Effector CD4-positive, alpha-beta T cell (primary cell): ENCODE measurements around the gene TRIM26.
"Not testable (repeated sequence)": the region's sequence is repeated elsewhere in the genome, so short reads cannot be mapped to it uniquely, and the experiment has no call there.

ENCODE experiments used
- DNase-seq: peaks from one replicate; pipeline ENCODE4 v3.0.0-alpha.2; 2020

TRIM26 gene

DNA sequence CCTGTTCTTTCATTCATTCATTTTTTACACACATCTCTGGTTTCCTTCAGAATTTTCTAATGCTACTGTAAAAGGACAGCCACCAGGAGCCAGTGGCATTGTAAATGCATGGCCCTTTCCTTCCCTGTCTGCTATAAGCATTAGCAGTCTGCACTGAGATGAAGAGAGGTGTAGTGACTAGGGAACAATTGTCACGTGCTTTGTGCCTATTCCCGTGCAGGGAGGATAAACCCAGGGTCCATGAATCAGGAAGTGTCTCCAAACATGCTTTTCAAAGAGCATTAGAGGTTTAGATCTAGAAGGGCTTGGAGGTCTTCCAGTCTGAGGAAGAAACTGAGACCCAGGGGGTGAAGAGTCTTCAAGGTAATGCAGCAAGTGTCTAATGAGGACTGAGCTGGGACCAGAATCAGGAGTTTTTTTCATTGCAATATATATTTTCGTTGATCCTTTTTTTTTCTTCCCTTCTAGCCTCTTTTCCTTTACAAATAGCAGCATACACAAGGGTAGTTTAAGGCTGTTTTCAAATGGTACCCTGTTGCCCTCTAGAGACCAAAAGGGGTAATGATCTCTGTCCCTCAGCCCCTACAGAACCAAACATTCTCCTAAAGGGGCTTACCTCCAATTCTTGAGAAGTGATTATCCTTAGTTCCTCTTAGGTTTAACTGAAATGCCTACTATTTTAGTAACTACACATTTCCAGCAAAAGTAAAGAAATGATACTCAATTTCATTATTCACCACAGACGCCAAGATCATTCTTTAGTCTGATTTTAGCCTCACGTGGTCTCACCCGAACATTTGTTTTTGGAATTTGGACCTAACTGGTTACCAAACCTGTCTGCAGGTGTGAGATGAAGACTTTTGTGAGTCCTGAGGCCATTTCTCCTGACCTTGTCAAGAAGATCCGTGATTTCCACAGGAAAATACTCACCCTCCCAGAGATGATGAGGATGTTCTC lies 43.3 kb downstream of the TRIM26 start:
- DNase-seq = no peak

DNA sequence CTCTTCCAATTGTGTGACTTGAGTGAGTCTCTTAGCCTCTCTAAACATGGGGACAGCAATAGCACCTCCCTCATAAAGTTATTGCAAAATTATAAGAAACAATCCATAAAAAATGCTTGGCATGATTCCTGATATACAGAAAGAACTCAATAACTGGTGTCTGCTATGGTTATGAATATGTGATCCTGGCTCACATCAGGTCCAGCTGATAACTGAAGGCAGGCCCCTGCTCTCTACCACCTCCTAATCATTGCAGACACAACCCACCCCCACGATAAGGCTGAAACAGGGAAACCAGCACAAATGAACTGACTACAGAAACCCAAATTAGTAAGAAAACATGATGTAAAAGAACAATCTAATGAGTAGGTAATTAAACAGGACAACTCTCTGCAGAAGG lies 44.5 kb downstream of the TRIM26 start:
- DNase-seq = no peak

- no peak for DNase-seq
Measured at GRCh38 chr6:30167101-30167500, 46.1 kb downstream of the TRIM26 start.

GRCh38 chr6:30165238-30165637 lies 48.0 kb downstream of the TRIM26 start:
- not testable (repeated sequence) for DNase-seq

GRCh38 chr6:30164714-30165113 lies 48.5 kb downstream of the TRIM26 start:
- no peak for DNase-seq

DNA sequence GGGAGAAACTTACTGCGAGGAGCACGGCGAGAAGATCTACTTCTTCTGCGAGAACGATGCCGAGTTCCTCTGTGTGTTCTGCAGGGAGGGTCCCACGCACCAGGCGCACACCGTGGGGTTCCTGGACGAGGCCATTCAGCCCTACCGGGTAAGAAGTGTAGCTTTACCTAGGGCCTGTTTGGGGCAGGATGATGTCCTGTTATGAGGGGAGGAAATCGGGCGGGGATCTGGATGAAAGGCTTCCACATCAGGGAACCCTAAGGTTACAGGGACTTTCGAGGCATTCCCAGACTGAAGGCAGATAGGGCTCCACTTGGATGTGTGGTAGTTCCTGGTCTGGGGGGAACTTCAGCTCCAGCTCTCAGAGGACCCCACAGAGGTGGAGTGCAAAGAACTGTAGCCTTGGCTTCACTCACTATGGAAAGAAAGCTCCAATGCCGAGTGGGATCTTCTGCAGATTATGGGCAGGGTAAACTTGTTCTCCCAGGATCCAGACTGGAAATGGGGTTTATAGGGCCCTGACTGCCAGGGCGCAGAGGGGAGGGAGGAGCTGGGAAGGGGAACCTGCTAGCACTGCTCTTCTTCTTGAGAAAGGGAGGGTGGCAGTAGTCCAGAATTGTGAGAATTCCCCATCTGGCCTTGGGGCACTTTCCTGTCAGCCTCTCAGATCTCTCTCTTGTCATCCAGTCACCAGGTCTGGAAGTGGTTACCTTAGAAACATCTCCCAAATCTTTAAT lies 49.1 kb downstream of the TRIM26 start:
- no peak for DNase-seq

DNA sequence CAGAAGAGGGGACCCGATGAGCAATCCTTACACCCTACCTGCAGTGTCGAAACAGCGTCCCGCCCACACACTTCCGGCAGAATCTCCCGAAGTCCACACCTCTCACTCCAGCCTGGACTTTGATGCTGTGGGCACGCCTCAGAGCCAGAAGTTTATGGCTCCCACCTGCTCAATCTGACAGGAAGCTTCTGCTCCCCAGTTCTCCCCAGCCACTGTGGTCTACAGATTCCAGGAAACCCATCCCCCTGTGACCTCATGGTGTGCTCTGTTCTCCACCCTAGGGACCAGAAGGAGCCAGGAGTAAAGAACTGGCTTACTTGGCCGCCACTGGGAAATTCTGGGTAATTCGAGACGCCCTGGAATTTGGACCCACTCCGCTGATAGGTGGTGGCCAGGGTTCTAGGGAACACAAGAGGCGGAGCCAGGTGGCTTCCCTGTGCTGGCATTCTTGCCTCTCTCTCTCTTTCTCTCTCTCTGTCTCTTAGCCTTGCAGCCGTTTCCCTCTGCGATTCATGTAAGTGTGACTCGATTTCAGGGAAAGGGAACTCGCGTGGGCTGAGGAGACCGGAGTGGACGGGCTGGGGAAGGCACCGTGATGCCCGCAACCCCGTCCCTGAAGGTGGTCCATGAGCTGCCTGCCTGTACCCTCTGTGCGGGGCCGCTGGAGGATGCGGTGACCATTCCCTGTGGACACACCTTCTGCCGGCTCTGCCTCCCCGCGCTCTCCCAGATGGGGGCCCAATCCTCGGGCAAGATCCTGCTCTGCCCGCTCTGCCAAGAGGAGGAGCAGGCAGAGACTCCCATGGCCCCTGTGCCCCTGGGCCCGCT lies 49.9 kb downstream of the TRIM26 start, which contains the start of gene TRIM15:
Gene TRIM15, plus strand, starts transcription at position 457 of the 828 bp plus-strand sequence. Its CDS starts 139 bp downstream, at position 596.
- no peak for DNase-seq

DNA sequence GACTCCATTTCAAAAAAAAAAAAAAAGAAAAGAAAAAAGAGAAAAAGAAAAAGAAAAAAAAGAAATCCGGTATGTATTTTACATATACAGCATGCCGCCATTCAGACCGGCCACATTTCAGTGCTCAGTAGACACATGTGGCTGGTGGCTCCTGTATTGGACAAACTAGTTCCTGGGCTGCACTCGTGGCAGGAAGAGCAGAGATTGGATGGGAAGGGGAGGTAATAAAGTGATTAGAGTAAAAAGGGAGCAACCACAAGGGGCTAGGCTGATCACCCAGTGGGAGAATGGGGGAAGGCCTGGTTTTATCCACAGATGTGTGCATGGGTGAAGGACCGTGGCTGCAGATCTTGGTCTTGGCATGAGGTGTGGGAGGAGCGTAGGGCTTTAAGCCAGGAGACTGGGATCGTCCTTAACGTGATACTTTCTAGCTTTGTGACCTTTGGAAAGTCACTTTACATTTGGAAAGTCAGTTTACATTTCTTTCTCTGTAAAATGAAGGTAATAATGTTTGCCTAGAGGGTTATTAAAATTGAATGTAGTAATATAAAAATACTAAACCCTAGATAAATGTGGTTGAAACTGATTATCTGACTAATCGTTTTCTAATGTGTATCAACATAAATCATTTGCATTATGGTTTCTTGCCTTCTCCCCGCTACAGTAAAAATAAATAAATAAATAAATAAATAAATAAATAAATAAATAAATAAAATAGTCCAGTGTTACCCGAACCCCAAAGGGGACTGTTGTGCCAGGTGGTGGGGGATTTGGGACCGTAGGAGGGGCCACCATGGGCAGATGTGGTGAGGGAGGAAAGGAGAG lies 50.7 kb downstream of the TRIM26 start:
- no peak for DNase-seq

GRCh38 chr6:30160785-30161531 lies 52.2 kb downstream of the TRIM26 start, which contains the start of gene TRIM10:
TSS of gene TRIM10 (minus strand) at chr6:30161211. CDS start at chr6:30160858, 353 bp downstream.
- DNase-seq = no peak

DNA sequence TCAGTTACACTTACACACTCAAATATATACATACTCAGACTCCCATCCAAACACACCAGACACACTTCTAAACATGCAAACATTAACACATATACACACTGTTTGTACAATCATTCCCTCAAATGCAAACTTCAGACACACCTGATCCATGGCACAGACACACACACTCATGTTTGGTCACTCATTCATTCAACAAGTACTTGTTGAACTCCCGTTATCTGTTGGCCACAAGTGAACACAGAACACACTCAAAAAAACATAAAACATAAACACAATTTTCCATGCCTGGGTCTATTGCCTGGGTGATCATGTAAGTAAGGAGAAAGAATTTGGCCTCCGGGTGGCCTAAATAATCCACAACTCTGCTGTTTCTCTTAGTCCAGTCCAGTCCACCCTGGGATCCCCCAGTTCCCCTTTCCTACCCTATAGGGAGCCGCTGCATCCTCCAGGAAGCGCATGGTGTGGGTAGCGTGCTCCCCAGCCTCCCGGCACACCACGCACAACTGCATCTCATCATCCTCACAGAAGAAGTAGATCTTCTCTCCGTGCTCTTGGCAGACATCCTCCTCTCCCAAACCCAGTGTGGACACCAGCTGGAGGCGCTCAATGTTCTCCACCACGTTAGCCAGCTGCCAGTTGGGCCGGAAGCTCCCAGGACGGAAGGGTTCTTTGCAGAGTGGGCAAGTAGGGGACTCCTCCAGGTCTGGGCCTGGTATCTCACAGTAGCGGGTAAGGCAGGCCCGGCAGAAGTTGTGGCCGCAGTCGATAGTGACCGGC lies 53.0 kb downstream of the TRIM26 start:
- DNase-seq = no peak

DNA sequence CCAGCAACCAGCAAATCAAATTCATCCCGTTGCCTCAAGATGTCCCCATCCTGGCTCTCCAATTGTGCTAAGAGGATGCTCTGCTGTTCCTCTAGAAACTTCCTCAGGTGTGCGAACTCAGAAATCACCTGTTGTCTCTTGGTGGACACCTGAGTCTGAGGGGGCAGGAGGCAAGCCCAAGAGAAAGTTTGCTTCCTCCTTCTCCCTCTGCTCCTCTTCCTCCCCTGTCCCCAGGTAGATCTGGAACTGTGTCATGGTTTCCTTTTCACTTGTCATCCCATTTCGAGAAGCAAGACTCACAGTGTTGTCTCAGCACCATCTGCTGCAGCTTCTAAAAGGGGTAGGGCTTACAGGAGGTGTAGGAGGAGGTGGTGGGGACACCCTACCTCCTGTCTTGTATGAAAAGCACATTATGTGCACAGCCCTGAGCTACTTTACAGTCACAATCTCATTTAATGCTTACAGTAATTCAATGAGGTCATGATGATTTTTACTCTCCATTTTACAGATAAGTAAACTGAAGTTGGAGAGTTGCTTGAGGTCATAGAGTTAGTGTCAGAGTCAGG lies 54.6 kb downstream of the TRIM26 start:
- DNase-seq = no peak

DNA sequence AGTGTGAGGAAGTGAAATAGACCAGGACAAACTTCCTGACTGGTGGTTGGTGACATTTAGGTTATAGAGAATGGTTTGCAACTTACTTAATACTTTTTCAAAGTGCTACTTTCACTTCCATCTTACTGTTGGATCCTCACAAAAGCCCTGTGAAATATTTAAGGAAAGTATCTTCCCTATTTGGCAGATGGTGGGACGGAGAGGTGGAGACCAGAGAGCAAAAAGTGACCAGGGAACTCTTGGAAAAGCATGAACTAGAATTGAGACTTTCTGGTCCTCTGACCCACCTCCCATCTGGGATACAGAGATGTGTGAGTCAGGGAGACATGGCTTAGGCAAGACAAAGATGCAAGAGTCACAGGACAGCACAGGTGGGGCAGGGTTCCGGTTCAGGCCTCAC lies 55.2 kb downstream of the TRIM26 start:
- no peak for DNase-seq

DNA sequence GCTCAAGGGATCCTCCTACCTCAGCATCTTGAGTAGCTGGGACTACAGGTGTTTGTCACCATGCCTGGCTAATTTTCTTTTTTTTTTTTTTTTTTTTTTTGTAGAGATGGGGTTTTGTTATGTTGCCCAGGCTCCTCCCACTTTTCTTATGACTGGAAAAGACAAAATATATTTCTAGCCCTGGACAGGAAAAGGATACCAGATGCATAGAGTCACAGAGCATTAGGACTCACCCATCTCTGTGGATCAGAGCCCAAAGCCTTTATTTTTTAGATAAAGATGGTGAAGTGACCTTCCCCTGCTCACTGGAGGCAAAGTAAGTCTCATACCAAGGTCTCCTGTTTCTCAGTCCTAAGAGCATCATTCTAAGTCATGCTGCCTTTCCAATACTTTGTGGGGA lies 55.6 kb downstream of the TRIM26 start:
- DNase-seq = no peak

GRCh38 chr6:30156774-30157173 lies 56.4 kb downstream of the TRIM26 start:
- no peak for DNase-seq

DNA sequence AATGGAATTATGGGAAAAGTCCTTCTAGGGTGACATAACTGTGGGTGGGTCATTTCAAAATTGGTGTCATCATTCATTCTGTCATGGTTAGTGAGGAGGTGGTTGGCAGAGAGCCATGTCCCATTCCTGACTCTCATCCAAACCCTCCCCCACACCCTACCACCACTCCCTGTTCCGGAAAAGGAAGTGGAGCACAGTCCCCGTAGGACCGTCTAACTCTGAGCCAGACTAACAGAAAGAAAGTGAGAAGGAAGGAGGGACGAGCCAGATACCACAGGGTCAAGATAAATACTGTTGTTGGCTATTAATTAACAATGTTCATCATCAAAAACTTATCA lies 57.0 kb downstream of the TRIM26 start:
- no peak for DNase-seq

DNA sequence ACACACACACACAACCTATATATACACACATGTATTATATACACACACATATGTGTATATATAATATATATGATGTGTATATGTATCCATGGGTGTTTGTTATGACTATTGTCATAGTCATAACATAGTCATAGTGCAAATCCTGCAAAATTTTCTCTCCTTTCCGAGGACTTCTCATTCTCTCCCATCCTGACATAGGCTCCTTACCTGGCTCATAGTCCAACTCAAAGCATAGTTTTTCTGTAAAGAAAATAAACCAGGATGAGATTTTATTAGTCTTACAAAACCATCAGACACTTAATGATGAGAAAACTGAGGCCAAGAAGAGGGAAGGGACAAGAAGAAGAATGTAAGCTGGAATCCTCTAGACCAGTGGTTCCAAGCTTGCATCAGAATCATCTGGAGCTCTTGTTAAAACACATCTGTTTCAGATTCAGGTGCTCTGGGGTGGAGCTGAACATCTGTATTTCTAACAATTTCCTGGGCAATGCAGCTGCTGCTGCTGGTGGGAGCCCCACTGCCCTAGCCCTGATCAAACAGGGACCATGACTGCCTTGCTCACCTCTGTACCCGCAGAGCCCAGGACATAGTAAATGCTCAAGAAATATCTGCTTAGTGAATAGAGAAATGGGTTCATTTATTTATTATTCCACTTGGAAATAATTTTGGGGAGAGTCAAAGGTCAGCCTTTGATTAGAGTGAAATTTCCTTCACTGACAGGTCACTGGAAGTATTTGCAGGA lies 57.5 kb downstream of the TRIM26 start:
- no peak for DNase-seq

DNA sequence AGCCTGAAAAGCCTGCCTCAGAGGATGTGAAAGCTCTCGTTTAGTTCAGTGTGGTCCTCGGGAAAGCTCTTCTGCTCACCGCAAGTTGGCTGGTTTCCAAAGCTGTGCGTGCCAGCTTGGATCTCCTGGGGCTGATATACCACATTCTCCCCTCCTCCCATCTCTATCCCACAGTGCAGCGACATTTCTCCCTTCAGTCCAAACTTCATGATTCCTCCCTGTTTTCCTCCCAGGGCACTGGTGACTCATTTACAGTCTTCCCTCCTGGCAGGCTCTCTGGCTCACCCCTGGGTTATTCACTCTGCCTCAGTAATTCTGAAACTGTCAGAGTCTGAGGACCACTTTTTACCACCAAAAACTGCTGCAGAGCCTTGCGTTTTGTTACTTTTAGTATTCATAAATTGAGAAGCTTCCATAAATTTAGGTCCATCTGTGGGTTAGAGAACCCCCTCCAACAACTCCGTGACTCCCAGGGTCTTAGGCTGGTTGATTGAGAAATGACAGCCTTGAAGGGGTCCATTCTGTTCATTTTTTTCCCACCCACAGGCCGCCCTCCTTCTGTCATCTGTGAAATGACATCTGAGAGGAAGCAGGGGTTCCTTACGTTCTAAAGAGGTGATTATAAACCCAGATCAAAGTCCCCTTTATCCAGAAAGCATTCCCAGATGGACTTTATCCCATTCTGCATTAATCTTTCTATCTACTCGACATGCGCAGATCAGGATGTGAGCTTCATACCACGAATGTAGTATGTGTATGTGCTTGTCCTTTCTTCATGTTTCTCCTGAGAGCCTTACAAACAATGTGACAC lies 58.3 kb downstream of the TRIM26 start:
- DNase-seq = no peak

- no peak for DNase-seq
Measured at GRCh38 chr6:30154061-30154460, 59.1 kb downstream of the TRIM26 start.
